DMS114 treated with DMSO at 0.1 percent for 48 hours (cell line): ENCODE results near the gene OTOS.

Experiments used
- DNase-seq: peaks from one replicate; lab custom pipeline; 2025; ENCODE audit not compliant: unreplicated experiment; lab: John Stamatoyannopoulos, UW

The OTOS gene

DNA sequence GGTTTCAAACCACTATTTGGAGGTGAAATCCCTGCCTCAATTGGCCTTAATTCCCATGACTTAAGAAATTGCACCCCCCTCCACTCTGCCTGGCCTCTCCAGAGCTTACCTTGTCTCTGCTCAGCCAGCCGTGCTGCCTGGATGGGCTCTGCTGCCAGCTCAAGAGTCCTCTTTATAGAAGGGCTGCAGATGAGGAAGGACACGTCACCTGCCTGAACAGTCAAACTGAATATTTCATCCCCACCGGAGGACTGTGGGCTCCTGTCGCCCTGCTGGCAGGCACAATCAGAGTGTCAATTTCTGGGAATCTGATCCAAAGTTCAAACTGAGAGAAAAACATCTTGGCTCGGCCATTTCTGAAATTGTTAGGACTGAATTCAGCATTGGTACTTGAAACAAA lies at the start of gene OTOS:
Gene OTOS (minus strand): TSS at position 148 of the 400 bp plus-strand sequence. CDS start 332 bp downstream, outside the sequence.
- no peak for DNase-seq

GRCh38 chr2:240189686-240190085 lies 49.2 kb upstream of the OTOS start:
- DNase-seq = no peak

- DNase-seq = no peak
Measured at GRCh38 chr2:240187989-240188590, 47.6 kb upstream of the OTOS start.

DNA sequence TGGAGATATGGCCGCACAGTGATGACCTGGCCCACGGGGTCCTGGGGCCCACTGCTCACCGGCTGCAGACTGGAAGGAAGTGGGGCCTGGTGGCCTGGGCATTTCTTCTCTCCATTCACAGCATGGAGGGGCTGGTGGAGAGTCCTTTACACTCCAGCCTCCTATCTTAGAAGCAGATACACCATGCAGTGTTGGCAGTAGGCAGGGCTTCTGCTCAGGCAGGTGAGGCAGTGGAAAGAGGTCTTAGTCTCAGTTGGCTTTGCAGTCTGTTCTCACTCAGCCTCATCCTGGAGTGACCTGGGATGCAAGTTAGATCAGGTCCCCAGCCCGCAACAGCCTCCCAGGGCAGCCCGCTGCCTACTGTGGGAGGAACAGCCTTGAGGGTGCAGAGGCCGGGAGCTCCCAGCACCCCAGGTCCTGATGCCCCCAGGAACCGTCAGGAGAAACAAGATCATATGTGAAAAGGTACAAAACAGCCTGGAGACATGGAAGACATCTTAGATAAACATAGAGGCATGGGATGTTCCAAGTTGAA lies 45.8 kb upstream of the OTOS start:
- DNase-seq = no peak

- DNase-seq = no peak
Measured at GRCh38 chr2:240184656-240185055, 44.2 kb upstream of the OTOS start.

GRCh38 chr2:240183875-240184590 lies 43.6 kb upstream of the OTOS start:
- DNase-seq = no peak

DNA sequence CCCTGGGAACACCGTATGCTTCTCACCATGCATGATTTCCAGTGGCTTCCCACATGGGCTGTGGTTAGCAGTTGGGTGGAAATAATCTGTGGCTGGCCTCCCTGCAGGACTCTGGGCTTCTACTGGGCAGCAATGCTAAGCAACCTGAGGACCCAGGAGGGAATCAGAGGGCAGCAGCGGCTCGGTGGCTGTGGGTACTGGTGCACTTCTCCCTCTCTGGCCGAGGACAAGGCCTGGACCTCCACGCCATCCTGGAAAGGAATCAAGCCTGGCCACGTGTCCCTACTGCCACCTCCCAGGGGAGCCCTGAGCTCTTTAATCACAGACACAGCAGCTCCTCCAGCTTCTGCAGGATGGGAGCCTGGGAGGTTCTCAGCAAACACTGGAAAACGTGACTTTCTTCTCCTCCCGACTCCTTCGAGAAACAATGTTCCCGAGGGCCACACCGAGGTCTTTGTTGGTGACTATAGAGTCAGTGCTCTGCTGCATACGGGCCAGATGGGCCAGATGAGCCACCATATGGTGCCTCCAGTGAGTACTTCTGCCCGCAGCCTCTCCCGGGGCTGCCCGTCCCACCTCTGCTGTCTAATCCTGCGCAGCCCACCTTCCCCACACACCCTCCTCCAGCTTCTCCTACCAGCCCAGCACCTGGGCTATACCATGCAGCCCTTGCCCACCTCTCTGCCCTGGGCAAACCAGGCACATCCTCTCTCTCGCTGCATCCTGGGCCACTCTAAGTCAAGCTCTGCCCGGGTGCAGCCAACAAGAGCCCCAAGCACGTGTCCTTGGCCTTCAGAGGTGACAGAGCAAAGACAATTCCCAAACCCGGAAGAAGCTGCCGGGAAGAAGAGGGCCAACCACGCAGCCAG lies 42.8 kb upstream of the OTOS start:
- DNase-seq = no peak

GRCh38 chr2:240182476-240182875 lies 42.0 kb upstream of the OTOS start:
- DNase-seq = no peak

DNA sequence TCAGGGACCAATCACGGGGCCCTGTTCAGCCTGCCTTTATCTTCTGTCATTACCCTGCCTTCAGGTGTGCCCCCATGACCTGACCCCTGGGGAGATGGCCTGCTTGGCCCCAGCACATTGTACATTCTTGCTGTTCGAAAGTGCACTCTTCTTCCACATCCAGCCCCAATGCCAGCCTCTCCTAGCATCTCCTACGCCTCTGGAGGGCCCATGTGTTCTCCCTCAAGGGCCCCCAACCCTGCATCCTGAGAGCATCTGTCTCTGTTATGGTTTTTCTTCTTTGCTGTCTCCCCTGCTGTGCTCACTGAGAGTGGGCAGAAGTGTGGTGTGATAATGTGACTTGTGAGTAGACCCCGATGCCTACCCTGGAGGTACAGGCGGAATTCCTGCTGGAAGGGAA lies 41.5 kb upstream of the OTOS start:
- DNase-seq = no peak

- DNase-seq = no peak
Measured at GRCh38 chr2:240179941-240180666, 39.6 kb upstream of the OTOS start.

DNA sequence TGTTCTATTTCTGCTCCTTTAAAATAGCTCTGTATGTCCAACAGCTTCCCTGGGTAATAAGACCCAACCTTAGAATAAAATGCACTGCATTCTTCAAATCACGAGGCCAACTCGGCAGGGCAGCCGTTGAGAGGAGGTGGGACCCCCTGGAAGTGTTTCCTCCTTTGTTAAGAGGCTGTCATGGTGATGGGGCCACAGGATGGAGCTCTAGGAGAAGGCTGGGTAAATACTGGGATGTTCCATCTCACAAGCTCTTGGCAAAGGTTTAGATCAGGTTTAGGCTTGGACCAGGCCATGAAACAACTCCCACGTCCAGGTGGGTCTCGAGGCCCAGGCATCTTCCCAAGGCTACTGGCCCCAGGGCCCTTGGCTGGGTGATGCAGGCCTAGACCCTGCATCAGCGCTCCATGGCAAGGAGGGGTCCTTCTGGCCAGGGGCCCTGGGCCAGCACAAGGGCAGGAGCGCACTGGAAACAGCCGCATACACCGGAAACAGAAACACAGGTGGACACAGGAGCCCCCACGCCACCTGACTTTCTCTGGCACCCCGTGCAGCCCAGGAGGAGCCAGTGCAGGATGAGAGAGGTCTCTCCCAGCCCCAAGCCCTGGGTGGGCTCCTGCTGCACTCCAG lies 38.8 kb upstream of the OTOS start:
- DNase-seq = no peak

DNA sequence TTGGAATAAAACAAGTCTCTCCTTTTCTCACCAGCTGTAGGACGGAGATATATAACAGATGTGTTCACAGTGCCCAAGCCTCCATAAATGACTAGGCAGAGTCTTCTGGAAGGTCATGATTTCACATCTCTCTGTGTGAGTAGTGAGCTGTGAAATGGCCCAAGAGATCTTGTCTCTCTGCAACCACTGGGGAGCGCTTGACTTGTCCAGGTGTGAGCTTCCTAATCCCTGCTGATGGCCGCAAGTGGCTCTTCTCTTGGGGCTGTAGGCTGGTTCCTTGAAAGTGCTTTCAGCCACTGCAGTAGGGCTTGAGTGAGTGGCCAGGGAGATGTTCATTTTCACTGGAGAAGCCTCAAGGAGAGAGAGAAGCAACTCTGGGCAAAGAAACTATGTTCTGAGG lies 38.1 kb upstream of the OTOS start:
- DNase-seq = no peak

DNA sequence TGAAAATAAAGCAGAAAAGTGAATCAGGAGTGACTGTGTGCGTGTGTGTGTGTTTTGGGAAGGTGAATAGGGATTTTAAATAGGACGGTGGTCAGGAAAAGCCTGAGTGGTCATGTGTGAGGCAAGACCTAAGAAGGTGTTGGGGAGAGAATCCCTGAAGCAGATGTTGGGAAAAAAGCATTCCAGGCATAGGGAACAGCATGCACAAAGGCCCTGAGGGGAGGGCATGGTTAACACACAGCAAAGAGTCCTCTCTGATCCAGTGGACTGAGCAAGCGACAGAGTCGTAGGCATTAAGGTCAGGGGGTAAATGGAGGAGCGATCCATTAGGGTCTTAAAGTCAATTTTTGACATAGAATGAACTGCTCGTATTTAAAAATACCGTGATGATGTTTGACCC lies 34.0 kb upstream of the OTOS start:
- DNase-seq = no peak

GRCh38 chr2:240172071-240172895 lies 31.8 kb upstream of the OTOS start:
- no peak for DNase-seq

DNA sequence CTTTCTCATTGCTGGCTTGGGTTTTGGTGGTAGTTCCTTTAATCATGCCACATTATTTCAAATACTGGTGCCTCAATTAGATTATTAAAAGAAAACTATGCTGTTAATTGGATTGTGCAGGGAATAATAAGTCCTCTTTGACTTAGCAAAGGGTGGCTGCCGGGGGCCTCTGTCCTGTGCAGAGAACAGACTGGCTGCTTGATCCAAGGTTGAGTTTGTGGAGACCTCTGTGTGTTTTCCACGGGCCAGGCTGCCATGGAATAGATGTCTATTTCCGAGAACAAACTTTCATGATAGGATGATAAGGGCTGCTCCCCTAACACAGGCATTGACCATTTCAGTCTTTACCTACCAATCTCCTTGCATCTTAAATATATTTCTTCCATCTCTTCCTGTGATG lies 30.4 kb upstream of the OTOS start:
- no peak for DNase-seq

DNA sequence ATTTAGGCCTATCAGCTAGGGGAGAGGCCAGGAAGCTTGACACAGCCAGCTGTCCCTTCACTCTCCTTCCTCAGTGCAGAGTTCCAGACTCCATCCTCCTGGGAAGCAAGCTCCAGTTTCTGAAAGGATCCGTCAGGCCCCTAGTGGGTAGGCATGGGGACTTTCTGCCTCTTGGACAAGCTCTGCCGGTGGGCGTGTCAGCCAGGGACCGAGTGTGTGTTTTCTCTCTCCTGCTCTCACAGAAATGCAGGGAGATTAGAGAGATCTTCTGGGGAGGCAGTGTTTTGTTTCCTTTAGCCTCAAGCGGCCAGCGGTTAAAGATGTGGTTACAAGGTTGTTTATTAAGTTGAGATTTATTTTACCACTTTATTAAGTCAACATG lies 29.9 kb upstream of the OTOS start:
- DNase-seq = no peak

DNA sequence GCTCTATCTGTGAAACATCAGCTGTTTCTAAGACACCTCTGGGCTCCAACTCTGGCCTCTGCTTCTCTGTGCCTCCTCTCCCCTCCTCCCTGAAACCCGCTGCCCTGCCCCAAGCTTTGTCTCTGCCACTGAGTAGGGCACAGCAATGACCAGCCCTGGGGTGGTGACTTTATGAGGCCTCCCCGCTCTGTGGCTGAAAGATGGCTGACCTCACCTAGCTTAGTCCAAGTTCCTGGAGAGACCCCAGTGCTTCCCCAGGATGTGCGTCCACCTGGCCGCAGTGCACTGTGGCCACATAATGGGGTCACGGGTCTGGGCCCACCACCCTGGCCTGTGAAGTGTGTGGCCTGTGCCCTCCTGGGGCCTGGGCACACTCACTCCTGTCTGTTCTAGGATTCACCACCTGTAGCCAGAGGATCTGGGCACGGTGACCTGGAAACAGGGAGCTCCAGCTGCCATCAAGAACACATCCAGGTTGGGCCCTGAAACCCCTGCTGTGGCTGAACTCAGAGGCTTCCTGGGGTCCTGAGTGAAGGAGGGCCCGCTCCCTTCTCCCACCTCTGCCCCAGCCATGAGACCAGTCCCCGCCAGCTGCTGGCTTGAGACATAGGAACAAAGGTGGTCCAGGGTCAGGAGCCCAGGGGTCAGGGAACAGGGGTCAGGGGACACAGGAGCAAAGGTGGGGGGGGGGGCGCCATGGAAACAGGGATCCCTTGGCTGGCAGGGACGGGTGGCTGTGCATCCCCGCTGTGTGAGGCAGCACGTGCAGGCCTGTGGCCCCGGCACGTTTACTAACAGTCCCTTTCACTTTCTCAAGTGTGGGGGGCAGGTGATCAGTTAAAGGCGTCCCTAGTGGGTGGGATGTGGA lies 29.3 kb upstream of the OTOS start:
- no peak for DNase-seq

- no peak for DNase-seq
Measured at GRCh38 chr2:240168546-240169361, 28.3 kb upstream of the OTOS start.
